Uterus (tissue), 2 donors: ENCODE data around the gene USP34.

ENCODE experiments used
- CTCF ChIP-seq, 4 experiments: fragments of 200-600 bp in 2 of 4; fragments of 450-650 bp in 2 of 4; sonication (generic) in 2 of 4; IDR thresholded peaks; one replicate each; pipeline ENCODE4 v1.5.1; 2016 to 2019; ENCODE audit warnings: antibody characterized with exemption in 4 of 4, mild to moderate bottlenecking in 2 of 4, moderate library complexity in 1 of 4
- POLR2A ChIP-seq, 2 donors: fragments of 450-650 bp; IDR thresholded peaks; one replicate each; pipeline ENCODE4 v1.6.1; 2016; ENCODE audit warnings: antibody characterized with exemption in 2 of 2, mild to moderate bottlenecking in 1 of 2, moderate library complexity in 1 of 2

DNA sequence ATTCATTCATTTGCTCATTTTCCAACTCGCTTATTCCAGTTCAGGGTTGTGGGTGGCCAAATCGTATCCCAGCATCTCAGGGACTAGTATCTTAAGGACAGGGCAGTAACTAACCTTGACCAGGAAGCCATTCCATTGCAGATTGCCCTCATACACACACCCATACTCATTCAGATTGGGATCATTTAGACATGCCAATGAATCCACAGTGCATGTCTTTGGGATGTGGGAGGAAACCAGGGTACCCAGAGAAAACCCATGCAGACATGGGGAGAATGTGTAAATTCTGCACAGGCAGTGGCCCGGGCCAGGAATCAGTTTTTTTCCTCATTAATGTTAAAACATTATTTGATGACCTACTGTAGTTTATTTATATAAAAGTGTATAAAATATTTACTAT is 150.7 kb downstream of the USP34 start:
- TF ChIP-seq CTCF (IDR thresholded peaks at IDR 0.05) (no peak), POLR2A (IDR thresholded peaks at IDR 0.05) (no peak)
